ENCODE data around the gene TMSB15B.
"Not testable (repeated sequence)": the region's sequence is repeated elsewhere in the genome, so short reads cannot be mapped to it uniquely, and the experiment has no call there.

Gene TMSB15B

DNA sequence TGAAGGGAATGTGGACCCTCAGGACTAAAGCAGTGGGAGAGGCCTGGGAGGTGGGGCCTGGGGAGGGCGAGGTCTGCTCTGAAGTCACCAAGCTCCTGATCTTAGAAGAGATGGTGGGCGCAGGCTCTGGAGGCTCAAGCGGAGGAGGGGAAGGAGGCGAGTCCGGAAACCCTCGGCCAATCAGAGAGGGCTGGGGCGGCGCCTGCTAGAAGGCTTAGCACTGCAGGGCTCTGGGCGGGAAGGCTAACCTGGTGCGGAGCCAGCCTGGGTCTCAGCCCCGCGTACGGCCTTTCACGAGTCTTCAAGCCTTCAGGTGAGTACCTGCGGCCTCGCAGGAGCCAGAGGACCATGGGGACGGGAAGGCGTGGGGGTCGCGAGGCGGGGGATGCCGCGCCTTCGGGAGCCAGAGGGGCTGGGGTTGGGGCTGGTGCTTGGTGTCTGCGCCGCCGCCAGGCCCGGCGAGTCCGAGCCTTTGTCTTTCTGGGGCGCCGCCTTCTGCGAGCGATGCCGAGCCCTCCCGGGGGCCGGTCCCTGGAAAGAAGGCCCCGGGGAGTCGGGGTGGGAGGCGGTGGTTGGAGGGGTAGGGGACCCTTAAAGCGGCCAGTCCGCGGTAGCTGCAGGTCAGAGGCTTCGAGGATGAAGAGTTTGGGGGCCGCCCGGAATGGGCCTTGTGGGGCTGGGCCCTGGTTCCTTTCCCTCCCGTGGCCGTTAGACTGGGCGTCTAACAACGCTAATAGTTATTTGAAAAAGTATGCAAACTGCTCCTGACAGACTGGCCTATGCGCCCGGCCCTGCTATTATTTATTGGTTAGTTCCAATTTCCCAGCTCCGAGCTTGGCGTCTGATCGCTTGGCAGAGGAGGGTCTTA is at the start of gene TMSB15B:
TMSB15B (plus strand) TSS at position 217 of the 868 bp plus-strand sequence.
- DNase-seq (ENCODE audit: low read depth, low spot score), result not testable (repeated sequence)

DNA sequence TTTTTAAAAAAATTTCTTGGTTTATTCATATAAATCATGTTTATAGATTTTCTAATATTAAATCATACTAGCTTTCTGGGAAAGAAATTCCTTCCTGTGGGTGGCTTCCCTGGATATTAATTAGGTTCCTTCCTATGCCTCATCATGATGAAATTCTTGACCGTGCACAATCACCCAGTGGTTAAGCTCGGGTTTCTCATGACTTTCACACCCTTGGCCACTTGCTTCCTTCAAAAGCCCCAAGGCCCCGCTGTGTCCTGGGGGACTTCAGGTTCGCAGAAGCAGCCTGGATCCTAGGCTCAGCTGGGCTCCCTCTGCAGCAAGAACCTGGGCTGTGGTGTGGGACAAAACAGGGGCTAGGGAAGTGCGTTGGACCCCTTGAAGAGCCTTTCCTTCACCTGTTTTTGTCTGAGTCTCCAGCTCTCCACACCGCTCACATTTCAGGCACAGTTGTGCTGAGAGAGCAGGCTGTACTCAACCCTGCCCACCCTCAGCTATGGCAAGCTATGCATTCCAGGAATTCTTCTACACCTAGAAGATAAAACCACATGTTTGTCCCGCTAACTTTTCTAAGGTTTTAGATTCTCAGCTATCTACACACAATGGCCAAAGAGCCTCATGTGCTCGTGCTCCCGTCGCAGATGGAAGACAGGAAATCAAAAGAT is 48.9 kb upstream of the TMSB15B start:
- DNase-seq (ENCODE audit: low read depth, low spot score), result no peak

DNA sequence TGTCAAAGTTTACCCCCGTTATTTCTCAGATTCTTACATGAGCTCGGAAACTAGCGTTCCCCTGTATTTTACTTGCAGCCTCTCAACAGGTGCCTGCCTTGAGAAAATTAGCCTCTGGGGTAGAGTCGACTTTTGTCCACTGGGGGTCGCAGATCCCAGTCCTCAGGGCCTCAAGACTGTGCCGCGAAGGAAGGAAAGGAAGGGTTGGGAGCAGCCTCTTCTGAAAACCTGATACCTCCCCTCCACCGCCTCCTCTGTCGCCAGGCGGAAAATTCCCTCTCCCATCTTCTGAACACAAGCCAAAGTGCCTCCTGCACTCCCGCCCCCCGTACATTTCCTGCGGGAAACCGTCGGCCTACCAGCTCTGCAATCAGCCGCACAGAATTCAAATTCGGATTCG is 44.4 kb upstream of the TMSB15B start:
- no peak for DNase-seq (ENCODE audit: low read depth, low spot score)

GRCh38 chrX:103918571-103919269 is 43.7 kb upstream of the TMSB15B start:
- DNase-seq (ENCODE audit: low read depth, low spot score), result peak; percentile 14

DNA sequence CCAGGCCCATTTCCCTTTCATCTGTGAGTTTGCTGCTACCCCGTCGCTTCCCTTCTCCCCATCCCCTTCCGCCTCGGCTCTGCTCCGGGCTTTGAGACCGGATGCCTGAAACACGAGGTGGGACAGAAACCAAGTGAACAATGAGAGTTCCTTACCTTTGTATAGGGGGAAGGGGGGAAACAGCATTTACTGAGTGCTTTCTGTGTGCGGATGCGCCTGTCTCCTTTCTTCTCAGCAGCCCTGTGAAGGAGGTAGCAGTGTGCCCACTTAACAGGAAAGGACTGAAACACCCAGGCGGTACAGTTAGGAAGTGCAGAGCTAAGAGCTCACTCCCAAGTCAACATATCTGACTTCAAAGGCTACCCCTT is 43.2 kb upstream of the TMSB15B start:
- DNase-seq (ENCODE audit: low read depth, low spot score), result no peak

GRCh38 chrX:103920515-103920914 is 41.9 kb upstream of the TMSB15B start:
- not testable (repeated sequence) for DNase-seq (ENCODE audit: low read depth, low spot score)

DNA sequence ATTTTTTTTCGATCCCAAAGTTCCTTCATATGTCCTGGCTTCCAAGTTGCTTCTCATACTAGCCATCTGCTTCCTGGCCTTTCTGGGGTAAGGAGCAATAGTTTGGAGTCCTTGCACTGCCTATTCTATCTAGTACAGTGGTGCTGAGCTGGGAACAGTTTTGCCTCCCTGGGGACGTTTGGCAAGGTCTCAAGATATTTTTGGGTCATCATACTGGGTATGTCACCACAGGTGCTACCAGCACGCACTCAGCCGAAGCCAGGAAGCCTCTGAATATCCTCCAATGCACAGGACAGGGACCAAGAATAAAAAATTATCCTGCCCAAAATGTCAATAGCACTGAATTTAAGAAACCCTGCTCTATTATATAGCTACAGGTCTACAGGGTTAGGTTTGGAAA is 35.4 kb upstream of the TMSB15B start:
- no peak for DNase-seq (ENCODE audit: low read depth, low spot score)

DNA sequence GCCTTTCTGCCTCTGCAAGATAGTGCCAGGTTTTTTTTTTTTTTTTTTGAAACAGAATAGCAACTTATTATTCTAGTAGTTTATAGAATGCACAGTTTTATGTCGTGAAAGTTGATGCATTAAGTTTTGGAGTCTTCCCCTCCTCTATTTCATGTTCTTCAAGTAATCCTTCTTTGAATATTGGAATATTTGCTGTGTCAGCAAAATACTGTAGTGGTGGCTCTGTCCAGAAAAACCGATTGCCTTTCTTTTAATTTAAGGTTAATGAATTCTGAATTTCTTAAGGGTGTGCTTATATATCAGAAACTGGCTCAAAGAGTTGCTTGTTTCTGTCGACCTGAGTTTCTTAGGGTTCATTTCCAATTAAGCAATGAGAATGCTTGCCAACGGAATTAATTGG is 34.8 kb upstream of the TMSB15B start:
- DNase-seq (ENCODE audit: low read depth, low spot score), result no peak

DNA sequence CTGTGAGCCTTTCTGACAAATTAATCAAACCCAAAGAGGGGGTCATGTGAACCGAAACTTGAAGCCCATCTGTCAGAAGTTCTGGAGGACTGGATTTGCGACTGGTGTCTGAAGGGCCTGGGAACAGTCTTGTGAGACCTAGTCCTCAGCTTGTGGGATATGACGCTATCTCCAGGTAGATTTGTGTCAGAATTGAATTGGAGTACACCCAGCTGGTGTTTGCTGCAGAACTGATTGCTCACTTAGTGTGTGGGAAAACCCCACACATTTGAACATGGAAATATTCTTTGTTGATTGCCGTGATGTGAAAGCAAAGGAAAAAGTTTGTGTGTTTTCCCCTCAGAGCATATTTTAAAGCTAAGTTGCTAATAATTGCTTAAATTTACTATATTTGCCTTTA is 30.3 kb upstream of the TMSB15B start:
- DNase-seq (ENCODE audit: low read depth, low spot score), result no peak

DNA sequence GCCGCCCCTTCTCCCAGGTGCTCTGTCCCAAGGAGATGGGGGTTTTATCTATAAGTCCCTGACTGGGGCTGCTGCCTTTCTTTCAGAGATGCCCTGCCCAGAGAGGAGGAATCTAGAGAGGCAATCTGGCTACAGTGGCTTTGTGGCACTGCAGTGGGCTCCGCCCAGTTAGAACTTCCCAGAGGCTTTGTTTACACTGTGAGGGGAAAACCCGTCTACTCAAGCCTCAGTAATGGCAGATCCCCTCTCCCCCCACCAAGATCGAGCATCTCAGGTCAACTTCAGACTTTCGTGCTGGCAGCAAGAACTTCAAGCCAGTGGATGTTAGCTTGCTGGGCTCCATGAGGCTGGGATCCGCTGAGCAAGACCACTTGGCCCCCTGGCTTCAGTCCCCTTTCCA is 22.2 kb upstream of the TMSB15B start:
- not testable (repeated sequence) for DNase-seq (ENCODE audit: low read depth, low spot score)

- DNase-seq (ENCODE audit: low read depth, low spot score), result no peak
These were observed 21.0 kb upstream of the TMSB15B start for GRCh38 chrX:103941201-103941975.

- DNase-seq (ENCODE audit: low read depth, low spot score), result no peak
These were observed 12.9 kb upstream of the TMSB15B start for GRCh38 chrX:103949506-103949905.

DNA sequence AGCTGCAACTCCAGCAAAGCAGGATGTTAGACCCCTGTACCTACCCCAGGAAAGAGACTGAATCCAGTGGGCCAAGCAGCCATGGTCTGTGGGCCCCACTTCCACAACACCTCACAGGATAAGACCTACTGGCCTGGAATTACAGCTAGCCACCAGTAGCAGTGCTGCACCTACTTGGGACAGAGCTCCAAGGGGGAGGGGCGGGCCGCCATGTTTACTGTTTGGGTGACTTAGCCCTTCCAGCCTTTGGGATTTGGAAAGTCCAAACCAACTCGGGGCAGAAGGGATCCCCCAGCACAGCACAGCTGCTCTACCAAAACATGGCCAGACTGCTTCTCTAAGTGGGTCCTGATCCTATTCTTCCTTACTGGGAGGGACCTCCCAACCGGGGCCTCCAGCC is 9.1 kb upstream of the TMSB15B start:
- no peak for DNase-seq (ENCODE audit: low read depth, low spot score)

- DNase-seq (ENCODE audit: low read depth, low spot score), result no peak
These were observed 8.2 kb upstream of the TMSB15B start for GRCh38 chrX:103954259-103954658.

- not testable (repeated sequence) for DNase-seq (ENCODE audit: low read depth, low spot score)
These were observed 1.8 kb upstream of the TMSB15B start for GRCh38 chrX:103960599-103960998.

DNA sequence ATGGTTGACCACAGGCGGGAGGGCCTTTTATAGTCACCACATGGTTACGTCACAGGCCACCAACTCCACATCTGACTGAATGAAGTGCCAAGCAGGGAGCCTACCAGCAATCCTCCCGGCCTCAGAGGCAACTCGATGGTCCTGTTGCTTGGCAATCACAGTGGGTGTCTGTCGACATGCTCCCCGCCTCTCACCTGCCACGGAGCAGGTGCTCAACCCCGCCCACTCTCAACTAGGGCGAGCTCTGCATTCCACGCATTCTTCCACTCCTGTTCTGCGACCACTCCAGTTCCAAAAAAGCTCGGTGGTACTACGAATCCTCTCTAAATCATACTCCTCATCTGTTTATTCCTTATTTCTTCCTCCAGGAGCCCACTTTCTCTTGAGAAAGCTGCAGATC is 21.1 kb downstream of the TMSB15B start:
- DNase-seq (ENCODE audit: low read depth, low spot score), result not testable (repeated sequence)

DNA sequence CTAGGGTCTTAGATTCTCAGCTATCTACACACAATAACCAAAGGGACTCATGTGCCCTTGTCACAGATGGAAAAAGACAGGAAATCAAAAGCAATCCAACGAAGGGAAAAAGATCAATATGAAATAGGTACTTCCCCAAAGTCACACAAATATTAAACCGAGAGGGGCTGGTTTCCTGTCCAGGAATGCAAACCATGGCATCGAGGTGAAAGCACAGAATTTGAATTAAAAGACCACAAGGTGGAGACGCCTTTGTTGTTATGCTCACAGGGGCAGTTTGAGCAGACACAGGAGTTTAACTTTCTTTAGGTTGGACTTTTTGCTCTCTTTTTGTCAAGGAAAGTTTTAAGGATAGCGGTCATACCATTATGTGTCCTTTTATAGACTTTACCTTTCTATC is 36.8 kb downstream of the TMSB15B start:
- DNase-seq (ENCODE audit: low read depth, low spot score), result no peak

GRCh38 chrX:104008831-104009230 is 46.4 kb downstream of the TMSB15B start:
- DNase-seq (ENCODE audit: low read depth, low spot score), result no peak

GRCh38 chrX:104013158-104013557 is 50.7 kb downstream of the TMSB15B start:
- DNase-seq (ENCODE audit: low read depth, low spot score), result no peak

DNA sequence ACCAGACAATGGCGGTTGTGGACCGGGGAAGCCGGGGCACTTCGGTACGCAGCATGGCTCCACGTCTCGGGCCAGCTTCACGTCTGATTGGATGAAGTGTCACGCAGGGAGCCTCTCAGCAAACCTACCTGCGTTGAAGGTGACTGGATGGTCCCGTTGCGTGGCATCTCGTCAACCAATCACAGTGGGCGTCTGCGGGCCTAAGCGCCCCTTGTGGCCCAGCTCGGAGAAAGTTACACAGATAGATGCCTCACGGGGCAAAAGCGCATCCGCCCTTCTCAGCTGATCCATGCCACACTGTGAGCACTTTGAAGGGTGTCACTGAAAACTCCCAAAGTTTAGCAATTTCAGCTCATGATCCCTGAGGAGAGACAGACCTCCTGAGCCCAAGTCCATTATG is 51.2 kb downstream of the TMSB15B start, which contains the start of gene H2BW1:
H2BW1 (minus strand) TSS at position 103 of the 400 bp plus-strand sequence. CDS start 132 bp downstream, outside the sequence.
- no peak for DNase-seq (ENCODE audit: low read depth, low spot score)

DNA sequence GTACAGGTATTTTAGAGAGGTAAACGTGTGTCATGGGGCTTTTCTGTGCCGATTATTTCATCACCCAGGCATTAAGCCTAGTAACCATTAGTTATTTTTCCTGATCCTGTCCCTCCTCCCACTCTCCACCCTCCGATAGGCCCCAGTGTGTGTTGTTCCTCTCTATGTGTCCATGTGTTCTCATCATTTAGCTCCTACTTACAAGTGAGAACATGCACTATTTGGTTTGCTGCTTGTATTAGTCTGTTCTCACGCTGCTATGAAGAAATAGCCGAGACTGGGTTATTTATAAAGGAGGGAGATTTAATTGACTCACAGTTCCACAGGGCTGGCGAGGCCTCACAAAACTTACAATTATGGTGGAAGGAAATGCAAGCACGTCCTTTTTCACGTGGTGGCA is 53.1 kb downstream of the TMSB15B start:
- not testable (repeated sequence) for DNase-seq (ENCODE audit: low read depth, low spot score)
